Left lung (tissue), 10 donors: ENCODE results near the gene CCDC85B. TPM values are rescaled to one million over a fixed set of nuclear protein-coding genes. Genes with fewer than 3 reads are reported as not detected.
A peak's percentile ranks its signal among the peaks of the same experiment; 100 is the strongest.

ENCODE experiments used
- ATAC-seq: fragments of 200-7000 bp; cut with Tn5 transposase; one replicate; pipeline ENCODE4 v1.9.1; 2020; ENCODE audit warnings: moderate library complexity
- DNase-seq, 4 donors: peaks; one replicate each; pipeline ENCODE4 v3.0.0-alpha.2; 2013 to 2020
- H3K27ac ChIP-seq, 2 donors: fragments of 200-600 bp; sonication (generic) in 1 of 2; one replicate each; pipeline versions ENCODE4 v1.5.0 to v1.8.0; 2020 to 2021
- H3K27me3 ChIP-seq, 2 donors: fragments of 200-600 bp; sonication (generic) in 1 of 2; one replicate each; pipeline versions ENCODE4 v1.5.0 to v1.8.0; 2020 to 2021
- H3K36me3 ChIP-seq, 2 donors: fragments of 200-600 bp; sonication (generic) in 1 of 2; one replicate each; pipeline versions ENCODE4 v1.5.0 to v1.8.0; 2020 to 2021
- H3K4me1 ChIP-seq, 2 donors: fragments of 200-600 bp; one replicate each; pipeline ENCODE4 v1.8.0; 2021
- H3K4me3 ChIP-seq, 2 donors: fragments of 200-600 bp; sonication (generic) in 1 of 2; one replicate each; pipeline versions ENCODE4 v1.5.0 to v1.8.0; 2020 to 2021; ENCODE audit warnings: mild to moderate bottlenecking in 1 of 2
- H3K9me3 ChIP-seq, 2 donors: fragments of 200-600 bp; sonication (generic) in 1 of 2; one replicate each; pipeline versions ENCODE4 v1.5.0 to v1.8.0; 2020 to 2021
- CTCF ChIP-seq, 2 donors: fragments of 200-600 bp; sonication (generic) in 1 of 2; IDR thresholded peaks; one replicate each; pipeline versions ENCODE4 v1.5.0 to v1.8.0; 2021; ENCODE audit warnings: antibody characterized with exemption in 2 of 2
- intact Hi-C, 2 donors: fragments of 100-400 bp; cut with DNase I; formaldehyde crosslinking; loops; one replicate each; pipeline versions ENCODE4 v1.11.2 to v1.14.2; 2022
- polyA plus RNA-seq, 6 donors: library from polyadenylated mRNA; unstranded; fragments of 120-200 nt; gene quantifications; one replicate each; pipeline ENCODE4 v1.2.1, GENCODE V29; 2013; ENCODE audit not compliant: insufficient read length in 6 of 6
- total RNA-seq, 2 donors: library from RNA; stranded (reverse); fragmentation: NEBNext Ultra II Directional; extraction: Animal tissue kit (Norgen Biotek cat#: 25700); gene quantifications; one replicate each; pipeline ENCODE4 v1.2.1, GENCODE V29; 2021
- donor health status: DM: no; HTN: yes; CAD: no.
- donor health status: DM: no; HTN: no; CAD: no.

Gene CCDC85B
- total and polyA plus RNA-seq, 8 donors = 10.0 to 32.0 (median 19.0) TPM

DNA sequence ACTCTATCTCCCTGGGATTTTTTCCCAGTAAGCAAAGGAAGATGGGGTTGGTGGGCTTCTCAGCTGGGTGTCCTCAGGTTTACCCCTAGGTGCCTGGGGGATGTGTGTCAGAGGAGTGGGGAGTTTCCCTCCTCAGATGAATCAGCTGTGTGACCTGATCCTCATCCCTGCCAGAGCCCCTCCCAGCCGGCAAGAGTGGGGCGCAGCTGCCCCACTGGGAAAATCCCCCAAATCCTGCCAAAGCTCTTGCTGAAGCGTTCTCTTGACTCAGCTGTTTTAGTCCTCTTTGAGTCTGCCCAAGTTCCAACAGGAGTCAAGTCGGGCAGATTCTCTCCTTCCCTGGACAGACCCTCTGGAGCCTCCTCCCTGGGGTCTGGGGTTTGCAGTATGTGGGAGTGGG lies 22.4 kb downstream of the CCDC85B start:
- DNase-seq (no peak), ATAC-seq (peak; percentile 11)
- Histone ChIP-seq H3K9me3 (no peaks in the 10 kb centered on the region), H3K27me3 (peaks cover 0 to 9% of the 10 kb centered on the region in 2 donors), H3K4me3 (no peak overlapping the region), H3K36me3 (peaks cover 0 to 6% of the 10 kb centered on the region in 2 donors), H3K4me1 (peaks cover 40 to 56% of the 10 kb centered on the region in 2 donors), H3K27ac (no peak overlapping the region)
- no peak for TF ChIP-seq CTCF (IDR thresholded peaks at IDR 0.05)
- intact Hi-C loops = no loop called here

DNA sequence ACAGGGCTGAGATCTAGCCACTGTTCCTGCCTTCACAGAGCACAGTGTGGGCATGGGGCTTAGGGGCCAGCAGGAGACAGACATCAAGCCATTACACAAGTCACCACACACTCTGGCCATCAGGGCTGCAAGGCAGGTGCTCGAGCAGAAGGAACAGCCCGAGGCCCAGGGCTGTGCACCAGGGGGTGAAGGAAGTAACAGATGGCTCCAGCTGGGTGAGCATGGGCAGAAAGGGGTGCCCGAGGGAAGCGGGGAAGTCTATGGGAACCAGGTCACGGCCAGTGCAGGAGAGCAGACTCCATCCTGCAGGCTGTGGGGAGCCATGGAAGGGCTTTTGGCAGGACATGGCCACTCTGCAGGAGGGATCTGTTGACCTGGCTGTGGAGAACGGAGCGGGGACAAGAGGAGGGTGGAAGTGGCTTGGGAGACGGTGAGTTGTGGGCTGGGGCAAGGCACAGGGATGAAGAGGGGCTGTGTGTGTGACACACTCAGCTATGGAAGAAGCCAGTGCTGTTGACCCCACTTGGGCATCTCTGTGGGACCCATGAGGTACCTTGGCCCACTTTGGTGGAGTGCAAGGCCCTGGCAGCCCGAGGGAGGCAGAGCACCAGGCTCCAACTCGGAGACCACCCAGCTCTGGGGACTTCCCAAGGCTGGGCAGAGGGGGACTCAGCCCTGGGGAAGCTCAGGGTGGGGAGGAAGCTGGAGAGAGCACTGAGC lies 24.8 kb downstream of the CCDC85B start:
- intact Hi-C loops = no loop called here
- H3K4me3 ChIP-seq = no peak overlapping the region
- H3K27me3 ChIP-seq = no peaks in the 10 kb centered on the region
- H3K27ac ChIP-seq = peak overlapping the region; percentile 81 to 94
- no peak for TF ChIP-seq CTCF (IDR thresholded peaks at IDR 0.05)
- peaks cover 0 to 6% of the 10 kb centered on the region in 2 donors for H3K36me3 ChIP-seq
- H3K9me3 ChIP-seq = no peaks in the 10 kb centered on the region
- ATAC-seq (no peak), DNase-seq (no peak)
- peaks cover 45 to 66% of the 10 kb centered on the region in 2 donors for H3K4me1 ChIP-seq

DNA sequence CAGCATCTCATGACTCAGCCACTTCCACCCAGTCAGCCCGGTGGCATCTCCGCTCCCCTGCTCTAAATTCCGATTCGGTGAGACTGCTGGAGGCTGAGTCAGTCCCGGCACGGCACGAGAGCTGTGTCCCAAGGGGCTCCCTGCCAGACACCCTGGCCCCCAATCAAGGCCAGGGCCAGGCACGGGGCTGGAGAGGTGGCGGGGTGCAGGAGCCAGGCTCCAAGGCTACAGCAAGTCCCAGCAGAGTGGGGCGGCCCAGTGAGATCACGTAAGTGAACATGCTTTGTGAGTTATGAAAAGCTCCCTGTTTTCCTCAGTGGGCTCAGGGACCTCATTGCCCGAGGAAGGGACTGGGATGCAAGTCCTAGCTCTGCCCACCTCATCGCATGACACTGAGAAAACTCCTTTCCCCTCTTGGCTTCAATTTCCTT lies 25.4 kb downstream of the CCDC85B start:
- Histone ChIP-seq H3K27me3 (no peaks in the 10 kb centered on the region), H3K9me3 (no peaks in the 10 kb centered on the region), H3K27ac (peak overlapping the region; percentile 81 to 94), H3K4me1 (peaks cover 50 to 71% of the 10 kb centered on the region in 2 donors), H3K4me3 (no peak overlapping the region), H3K36me3 (peaks cover 0 to 6% of the 10 kb centered on the region in 2 donors)
- ATAC-seq = peak; percentile 40
- no peak for TF ChIP-seq CTCF (IDR thresholded peaks at IDR 0.05)
- peak in 2 of 4 donors; percentile 83 to 90 for DNase-seq
- intact Hi-C loops = no loop called here

DNA sequence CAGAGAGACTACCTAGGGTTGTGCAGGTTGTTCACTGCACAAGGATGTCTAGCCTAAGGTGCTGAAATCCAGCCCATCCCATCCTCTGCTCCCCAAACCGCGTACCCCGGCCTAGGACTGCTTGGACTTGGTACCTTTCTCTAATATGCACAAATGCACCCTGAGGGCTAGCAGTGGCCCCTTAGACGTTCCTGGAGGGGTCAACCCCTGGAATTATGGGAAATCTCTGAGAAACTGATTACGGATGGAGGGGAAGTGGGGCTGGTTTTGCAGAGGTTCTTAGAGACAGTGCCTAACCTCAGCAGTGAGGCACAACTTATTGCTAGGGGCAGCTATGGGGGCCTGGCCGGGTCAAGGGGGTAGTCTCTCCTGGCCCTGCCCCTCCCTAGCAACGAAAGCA lies 25.9 kb downstream of the CCDC85B start:
- no peaks in the 10 kb centered on the region for H3K27me3 ChIP-seq
- no peaks in the 10 kb centered on the region for H3K9me3 ChIP-seq
- H3K27ac ChIP-seq = peak overlapping the region; percentile 81 to 94
- no peak overlapping the region for H3K4me3 ChIP-seq
- peaks cover 0 to 10% of the 10 kb centered on the region in 2 donors for H3K36me3 ChIP-seq
- no peak for ATAC-seq
- no peak for TF ChIP-seq CTCF (IDR thresholded peaks at IDR 0.05)
- DNase-seq = no peak
- intact Hi-C loops = no loop called here
- peaks cover 48 to 73% of the 10 kb centered on the region in 2 donors for H3K4me1 ChIP-seq

DNA sequence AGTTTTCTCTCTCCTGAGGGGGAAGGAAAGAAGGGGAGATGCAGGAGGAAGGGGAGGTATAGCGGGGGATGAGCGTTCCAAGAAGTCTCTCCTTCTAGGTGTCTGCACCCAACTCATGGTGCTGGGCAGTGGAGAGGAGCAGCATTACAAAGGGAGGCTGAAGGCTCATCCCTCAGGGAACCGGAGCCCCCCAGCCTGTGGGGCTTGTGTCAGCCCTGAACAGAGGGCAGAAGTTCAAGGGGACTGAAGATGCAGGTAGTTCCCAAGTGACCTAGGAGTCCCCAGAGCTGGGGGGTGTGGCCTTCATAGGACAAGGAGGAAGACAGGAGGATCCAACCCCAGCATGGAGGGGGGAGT lies 26.6 kb downstream of the CCDC85B start:
- H3K4me3 ChIP-seq = peak overlapping the region in 1 of 2 donors; percentile 98
- peaks cover 41 to 66% of the 10 kb centered on the region in 2 donors for H3K4me1 ChIP-seq
- ATAC-seq = no peak
- H3K36me3 ChIP-seq = peaks cover 0 to 15% of the 10 kb centered on the region in 2 donors
- intact Hi-C loops = no loop called here
- no peaks in the 10 kb centered on the region for H3K9me3 ChIP-seq
- no peak for TF ChIP-seq CTCF (IDR thresholded peaks at IDR 0.05)
- no peak for DNase-seq
- no peaks in the 10 kb centered on the region for H3K27me3 ChIP-seq
- H3K27ac ChIP-seq = peak overlapping the region in 1 of 2 donors; percentile 94
